GM23338 (cell line): ENCODE results near the gene ST8SIA6. TPM values are rescaled to one million over a fixed set of nuclear protein-coding genes. Genes with fewer than 3 reads are reported as not detected.
"Not testable (repeated sequence)": the region's sequence is repeated elsewhere in the genome, so short reads cannot be mapped to it uniquely, and the experiment has no call there.

Experiments
- ATAC-seq: fragments of 200-7000 bp; cut with Tn5 transposase; 3 replicates; pipeline ENCODE4 v1.9.1; 2020
- DNase-seq: peaks from one replicate; pipeline ENCODE4 v3.0.0-alpha.2; 2015; ENCODE audit warnings: low spot score
- H2AFZ ChIP-seq: fragments of 200-600 bp; sonication (generic); 2 replicates; pipeline ENCODE4 v1.8.0; 2016; ENCODE audit warnings: antibody characterized with exemption, mild to moderate bottlenecking, moderate library complexity
- H3F3A ChIP-seq: fragments of 200-600 bp; sonication (generic); replicated peaks from 2 replicates; pipeline ENCODE4 v1.8.0; 2017; ENCODE audit warnings: antibody characterized with exemption, mixed run types, low read depth
- H3K27ac ChIP-seq: fragments of 200-600 bp; sonication (generic); 2 replicates; pipeline ENCODE4 v1.6.1; 2016; ENCODE audit warnings: low read depth
- H3K27me3 ChIP-seq: fragments of 200-600 bp; sonication (generic); 2 replicates; pipeline ENCODE4 v1.8.0; 2016; ENCODE audit warnings: mild to moderate bottlenecking, mixed run types, moderate library complexity; ENCODE audit not compliant: insufficient read depth
- H3K36me3 ChIP-seq: fragments of 200-600 bp; sonication (generic); 2 replicates; pipeline ENCODE4 v1.8.0; 2016; ENCODE audit warnings: mild to moderate bottlenecking; ENCODE audit not compliant: insufficient read depth
- H3K4me1 ChIP-seq: fragments of 200-600 bp; sonication (generic); 2 replicates; pipeline ENCODE4 v1.8.0; 2016; ENCODE audit warnings: mild to moderate bottlenecking, moderate library complexity; ENCODE audit not compliant: insufficient read depth
- H3K4me2 ChIP-seq: fragments of 200-600 bp; sonication (generic); 2 replicates; pipeline ENCODE4 v1.7.1; 2017; ENCODE audit warnings: mixed run types
- H3K4me3 ChIP-seq: fragments of 200-600 bp; sonication (generic); 2 replicates; pipeline ENCODE4 v1.6.1; 2016; ENCODE audit warnings: mixed run types
- H3K79me2 ChIP-seq: fragments of 200-600 bp; sonication (generic); replicated peaks from 2 replicates; pipeline ENCODE4 v1.8.0; 2017; ENCODE audit warnings: mild to moderate bottlenecking; ENCODE audit not compliant: insufficient read depth
- H3K9me2 ChIP-seq: fragments of 200-600 bp; sonication (generic); 2 replicates; pipeline ENCODE4 v1.8.0; 2017; ENCODE audit not compliant: insufficient read depth
- H4K20me1 ChIP-seq: fragments of 200-600 bp; sonication (generic); replicated peaks from 2 replicates; pipeline ENCODE4 v1.8.0; 2017; ENCODE audit warnings: mild to moderate bottlenecking; ENCODE audit not compliant: insufficient read depth
- H3K27ac Mint-ChIP-seq: 2 replicates; pipeline ENCODE4 v1.8.0; 2020; ENCODE audit warnings: inconsistent platforms, mild to moderate bottlenecking, moderate library complexity, mixed read lengths
- H3K27me3 Mint-ChIP-seq: 3 replicates; pipeline ENCODE4 v1.8.0; 2022; ENCODE audit warnings: low read depth, mild to moderate bottlenecking, moderate library complexity, mixed read lengths, inconsistent platforms; ENCODE audit not compliant: insufficient read depth, poor library complexity
- H3K36me3 Mint-ChIP-seq: 3 replicates; pipeline ENCODE4 v1.8.0; 2021; ENCODE audit warnings: low read depth, mild to moderate bottlenecking, inconsistent platforms, moderate library complexity, mixed read lengths
- H3K4me1 Mint-ChIP-seq: 3 replicates; pipeline ENCODE4 v1.8.0; 2020; ENCODE audit warnings: mild to moderate bottlenecking, inconsistent platforms, mixed read lengths
- H3K4me3 Mint-ChIP-seq: 3 replicates; pipeline ENCODE4 v1.8.0; 2021; ENCODE audit warnings: moderate library complexity, mild to moderate bottlenecking, inconsistent platforms, mixed read lengths
- H3K9me3 Mint-ChIP-seq: 3 replicates; pipeline ENCODE4 v1.8.0; 2020; ENCODE audit warnings: moderate library complexity, mild to moderate bottlenecking, inconsistent platforms, mixed read lengths
- CTCF ChIP-seq, 2 experiments: fragments of 200-600 bp in 1 of 2; sonication (generic) in 1 of 2; conservative IDR thresholded peaks; 2 replicates each; pipeline versions ENCODE4 v1.5.1 to v1.6.1; 2016 to 2017; ENCODE audit warnings: antibody characterized with exemption in 2 of 2, low read depth in 2 of 2, mild to moderate bottlenecking in 2 of 2, moderate library complexity in 1 of 2
- ETS1 ChIP-seq: IDR thresholded peaks from 2 replicates; pipeline ENCODE4 v1.6.1; 2016; ENCODE audit warnings: antibody characterized with exemption
- EZH2 ChIP-seq: fragments of 200-600 bp; sonication (generic); IDR thresholded peaks from one replicate; pipeline ENCODE4 v1.8.0; 2017; ENCODE audit warnings: antibody characterized with exemption, mild to moderate bottlenecking, low read depth; ENCODE audit not compliant: unreplicated experiment
- JUNB ChIP-seq: IDR thresholded peaks from one replicate; pipeline ENCODE4 v1.6.1; 2016; ENCODE audit warnings: antibody characterized with exemption; ENCODE audit not compliant: unreplicated experiment
- POLR2AphosphoS5 ChIP-seq: IDR thresholded peaks from 2 replicates; pipeline ENCODE4 v1.6.1; 2016; ENCODE audit warnings: antibody characterized with exemption, low read depth
- REST ChIP-seq: IDR thresholded peaks from one replicate; pipeline ENCODE4 v1.6.1; 2018; ENCODE audit warnings: antibody characterized with exemption; ENCODE audit not compliant: unreplicated experiment
- STAT1 ChIP-seq: IDR thresholded peaks from one replicate; pipeline ENCODE4 v1.6.1; 2016; ENCODE audit warnings: antibody characterized with exemption; ENCODE audit not compliant: unreplicated experiment
- ZNF114 ChIP-seq: fragments of 250-450 bp; sonication (Bioruptor Pico); IDR thresholded peaks from 2 replicates; pipeline ENCODE4 v1.5.0; 2020; ENCODE audit warnings: mild to moderate bottlenecking, moderate library complexity
- ZNF331 ChIP-seq: fragments of 250-450 bp; sonication (Bioruptor Pico); IDR thresholded peaks from 2 replicates; pipeline ENCODE4 v1.5.0; 2020; ENCODE audit warnings: low read depth, mild to moderate bottlenecking, moderate library complexity
- polyA plus RNA-seq: library from polyadenylated mRNA; unstranded; fragments of >200 nt; fragmentation: Nextera tagmentation; extraction: Ambion mirVana; gene quantifications from 2 replicates; pipeline ENCODE4 v1.2.1, GENCODE V29; 2016
- total RNA-seq: library from RNA; depleted of rRNA; stranded (reverse); fragments of >200 nt; shearing (Covaris generic); gene quantifications from 2 replicates; pipeline ENCODE4 v1.2.3, GENCODE V29; 2014

Gene ST8SIA6
- total and polyA plus RNA-seq, 2 experiments from 2014 or later = 1.6 to 2.3 TPM

- H3K36me3 ChIP-seq = no peaks in the 10 kb centered on the region
- no peak overlapping the region for H2AFZ ChIP-seq
- no peak overlapping the region for H3K4me3 Mint-ChIP-seq
- no peaks in the 10 kb centered on the region for H4K20me1 ChIP-seq
- no peak for DNase-seq
- TF ChIP-seq ZNF331 (CRISPR knock-in tag) (no peak), CTCF (conservative IDR thresholded peaks at IDR 0.05; ENCODE audit: low read depth in 2 of 2) (no peak), POLR2AphosphoS5 (no peak), REST (no peak), JUNB (no peak), ETS1 (no peak), STAT1 (no peak), ZNF114 (CRISPR knock-in tag) (no peak), EZH2 (no peak)
- H3K4me2 ChIP-seq = no peak overlapping the region
- H3K36me3 Mint-ChIP-seq = no peaks in the 10 kb centered on the region
- peaks cover 2% of the 10 kb centered on the region for H3K27me3 Mint-ChIP-seq
- no peak for ATAC-seq
- no peak overlapping the region for H3K27ac ChIP-seq
- H3K4me3 ChIP-seq = no peak overlapping the region
- no peak overlapping the region for H3K27ac Mint-ChIP-seq
- H3K4me1 ChIP-seq = no peaks in the 10 kb centered on the region
- H3K9me3 Mint-ChIP-seq = no peaks in the 10 kb centered on the region
- no peaks in the 10 kb centered on the region for H3K4me1 Mint-ChIP-seq
- H3F3A ChIP-seq = no peaks in the 10 kb centered on the region
- no peaks in the 10 kb centered on the region for H3K27me3 ChIP-seq
- no peaks in the 10 kb centered on the region for H3K79me2 ChIP-seq
- peaks cover 3% of the 10 kb centered on the region; the same call in 1 of the 2 replicates for H3K9me2 ChIP-seq
Measured at GRCh38 chr10:17502814-17503213, 48.4 kb upstream of the ST8SIA6 start.

GRCh38 chr10:17499014-17499413 is 44.6 kb upstream of the ST8SIA6 start:
- H3K4me3 Mint-ChIP-seq, ATAC-seq, H3K79me2 ChIP-seq, H3K27ac ChIP-seq, H3K9me3 Mint-ChIP-seq, H3K4me1 Mint-ChIP-seq, H3F3A ChIP-seq, H3K4me1 ChIP-seq, H3K27me3 Mint-ChIP-seq, H3K36me3 ChIP-seq, DNase-seq, H4K20me1 ChIP-seq, H3K9me2 ChIP-seq, H3K4me2 ChIP-seq, H3K27ac Mint-ChIP-seq, H2AFZ ChIP-seq, H3K27me3 ChIP-seq, H3K36me3 Mint-ChIP-seq, H3K4me3 ChIP-seq: not testable (repeated sequence)
